ELR (cell line): ENCODE measurements around the gene IQGAP2.
"Not testable (repeated sequence)": the region's sequence is repeated elsewhere in the genome, so short reads cannot be mapped to it uniquely, and the experiment has no call there.

ENCODE experiments used
- DNase-seq: peaks from one replicate; pipeline ENCODE4 v3.0.0-alpha.2; 2015; ENCODE audit warnings: low read depth

IQGAP2 gene

DNA sequence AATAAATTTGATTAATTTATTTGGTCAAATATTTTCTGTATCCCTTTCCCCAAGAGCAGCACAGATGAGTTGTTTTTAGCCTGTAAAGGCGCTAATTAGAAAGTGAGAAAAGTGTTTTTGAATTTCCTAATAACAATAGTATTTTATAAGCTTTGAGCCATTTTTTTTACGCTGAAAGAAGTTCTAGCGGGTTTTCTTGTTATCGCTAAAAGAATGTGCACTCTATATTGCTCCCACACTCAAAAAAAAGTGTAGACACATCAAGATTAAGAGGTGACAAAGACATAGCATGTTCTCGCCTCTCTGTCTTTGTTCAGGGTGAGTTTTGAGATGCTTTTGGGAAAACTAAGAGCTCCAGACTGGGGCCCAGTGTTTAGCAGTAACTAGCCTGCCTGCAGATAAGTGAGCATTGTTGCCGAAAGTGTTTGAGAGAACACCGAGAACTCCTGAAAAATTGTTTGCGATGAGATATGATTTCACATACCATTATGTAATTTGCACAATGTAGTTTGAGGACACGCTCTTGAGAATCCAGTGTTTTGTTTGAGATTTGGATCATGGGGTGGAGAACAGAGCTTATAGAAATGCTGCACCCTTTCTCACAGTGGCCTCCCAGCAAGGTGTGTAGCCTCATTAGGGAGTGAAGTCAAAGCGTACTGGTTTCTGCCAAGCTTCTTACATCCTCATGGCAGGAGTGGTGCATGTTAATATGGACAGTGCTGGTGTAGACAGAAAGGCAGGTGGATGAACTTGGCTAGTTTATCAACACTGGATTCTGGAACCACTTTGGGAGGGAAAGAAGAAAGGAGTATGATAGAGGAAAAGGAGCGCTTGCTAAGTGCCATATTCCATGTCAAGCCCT is 314.4 kb downstream of the IQGAP2 start:
- no peak for DNase-seq

DNA sequence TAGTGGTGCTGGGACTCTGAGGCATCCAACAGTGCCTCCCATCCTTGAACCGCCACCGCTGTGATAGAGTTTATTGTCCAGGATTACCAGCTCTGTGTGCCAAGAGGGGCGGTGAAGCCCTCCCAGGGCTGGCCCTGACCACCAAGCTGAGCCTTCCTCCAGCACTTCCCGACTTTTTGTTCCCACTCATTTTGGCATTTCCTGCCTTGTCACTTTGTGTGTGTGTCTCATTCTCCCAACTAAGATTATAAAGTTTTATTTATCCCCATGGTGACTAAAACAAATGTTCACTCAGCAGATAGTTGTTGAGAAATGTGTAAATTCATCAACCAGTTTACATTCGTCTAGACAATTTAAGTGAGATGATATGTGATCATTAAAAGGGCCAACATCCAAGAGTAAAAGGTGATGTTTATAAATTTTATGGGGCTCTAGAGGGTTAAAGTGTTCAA is 315.3 kb downstream of the IQGAP2 start:
- DNase-seq = peak; percentile 55

DNA sequence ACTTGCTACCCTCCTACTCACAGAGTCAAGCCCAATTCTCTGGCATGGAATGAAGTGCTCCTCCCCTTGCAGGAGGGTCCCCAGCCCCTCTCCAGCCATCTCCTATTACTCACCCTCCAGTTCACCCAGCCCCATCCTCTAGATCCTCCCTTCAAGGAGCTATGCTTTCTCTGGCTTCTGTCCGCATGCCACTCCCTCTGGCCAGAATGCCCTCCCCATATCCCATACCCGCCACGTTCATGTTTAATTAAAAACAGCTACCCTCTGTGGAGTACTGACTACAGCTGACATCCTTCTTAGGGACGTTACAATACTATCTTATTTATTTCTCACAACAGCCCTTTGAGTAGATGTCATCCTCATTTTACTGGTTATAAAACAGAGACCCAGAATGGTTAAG is 315.8 kb downstream of the IQGAP2 start:
- no peak for DNase-seq

DNA sequence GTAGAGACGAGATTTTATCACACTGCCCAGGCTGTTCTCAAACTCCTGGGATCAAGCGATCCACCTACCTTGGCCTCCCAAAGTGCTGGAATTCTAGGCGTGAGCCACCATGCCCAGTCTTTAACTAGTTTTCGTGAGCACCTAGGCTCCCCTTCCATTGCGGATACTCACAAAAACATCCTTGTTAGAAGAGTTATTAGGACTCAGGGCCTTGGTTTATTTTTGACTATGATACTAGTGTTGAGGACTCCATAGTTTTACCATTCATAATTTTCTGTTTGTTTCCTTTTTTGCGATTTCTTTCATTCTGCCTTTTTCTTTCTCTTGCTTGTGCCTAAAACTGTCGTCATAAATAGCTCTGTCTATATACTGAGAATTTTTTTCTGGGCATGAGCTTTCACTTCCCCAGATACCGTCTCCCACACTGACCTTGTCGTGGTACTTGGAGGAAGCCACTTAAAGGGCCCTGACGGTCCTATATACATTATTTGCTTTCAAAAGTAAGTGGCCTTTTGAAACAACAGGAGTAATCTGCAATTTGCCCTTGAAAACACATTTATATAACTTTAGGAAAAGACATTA is 318.0 kb downstream of the IQGAP2 start:
- DNase-seq = no peak

DNA sequence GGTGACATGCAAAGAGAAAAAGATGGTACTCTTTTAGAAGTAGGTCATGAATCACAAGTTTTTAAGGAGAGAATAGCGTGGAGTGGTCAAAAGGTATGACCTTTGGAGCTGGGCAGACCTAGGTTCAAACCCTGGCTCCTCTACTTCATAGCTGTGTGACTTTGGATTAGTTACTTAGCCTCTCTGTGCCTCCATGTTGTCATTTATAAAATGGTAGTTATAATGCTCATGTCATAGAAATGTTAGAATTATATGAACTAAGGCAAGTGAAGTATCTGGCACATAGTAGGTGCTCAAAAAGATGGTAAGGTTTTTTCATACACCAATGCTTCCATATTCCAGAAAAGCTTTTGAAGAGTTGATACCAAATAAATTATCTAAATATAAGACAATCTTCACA is 320.2 kb downstream of the IQGAP2 start:
- no peak for DNase-seq

DNA sequence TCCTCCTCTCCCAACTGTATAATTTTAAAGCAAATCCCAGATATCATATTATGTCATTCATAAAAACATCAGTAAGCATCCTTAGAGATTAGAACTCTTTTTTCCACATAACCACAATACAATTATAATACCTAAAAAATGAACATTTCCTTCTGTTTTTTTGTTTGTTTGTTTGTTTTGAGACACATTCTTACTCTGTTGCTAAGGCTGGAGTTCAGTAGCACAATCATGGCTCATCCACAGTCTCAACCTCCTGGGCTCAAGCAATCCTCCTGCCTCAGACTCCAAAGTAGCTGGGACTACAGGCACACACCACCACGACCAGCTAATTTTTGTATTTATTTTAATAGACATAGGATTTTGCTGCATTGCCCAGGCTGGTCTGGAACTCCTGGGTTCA is 320.8 kb downstream of the IQGAP2 start:
- DNase-seq = no peak

DNA sequence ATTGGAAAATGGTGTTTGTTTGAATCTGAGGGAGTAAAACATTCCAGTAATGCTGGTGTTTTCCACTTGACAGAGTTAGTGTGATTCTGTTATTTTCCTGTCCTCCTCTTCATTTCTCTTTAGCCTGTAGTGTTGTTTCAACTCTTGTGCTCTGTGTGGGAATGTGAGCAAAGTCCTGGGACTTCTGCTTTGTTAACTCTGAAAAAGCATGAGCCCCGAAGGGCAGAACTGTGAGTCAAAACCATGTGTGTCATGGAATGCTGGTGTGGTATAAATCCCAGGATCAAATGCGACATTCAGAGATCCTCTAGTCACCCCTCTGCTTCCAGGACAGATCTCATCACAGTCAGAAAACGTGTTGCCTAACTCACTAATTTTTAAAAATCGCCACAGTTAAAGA is 321.8 kb downstream of the IQGAP2 start:
- DNase-seq = peak; percentile 85

DNA sequence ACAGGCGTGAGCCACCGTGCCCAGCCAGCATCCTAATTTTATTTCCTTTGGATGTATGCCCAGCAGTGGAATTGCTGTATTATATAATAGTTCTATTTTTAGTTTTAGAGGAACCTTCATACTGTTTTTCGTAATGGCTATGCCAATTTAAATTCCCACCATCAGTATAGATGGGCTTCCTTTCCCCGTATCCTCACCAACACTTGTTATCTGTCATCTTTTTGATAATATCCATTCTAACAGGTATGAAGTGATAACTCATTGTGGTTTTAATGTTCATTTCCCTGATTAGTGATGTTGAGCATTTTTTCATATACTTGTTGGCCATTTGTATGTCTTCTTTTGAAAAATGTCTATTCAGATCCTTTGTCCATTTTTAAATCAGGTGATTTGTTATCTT is 325.9 kb downstream of the IQGAP2 start:
- DNase-seq = no peak

DNA sequence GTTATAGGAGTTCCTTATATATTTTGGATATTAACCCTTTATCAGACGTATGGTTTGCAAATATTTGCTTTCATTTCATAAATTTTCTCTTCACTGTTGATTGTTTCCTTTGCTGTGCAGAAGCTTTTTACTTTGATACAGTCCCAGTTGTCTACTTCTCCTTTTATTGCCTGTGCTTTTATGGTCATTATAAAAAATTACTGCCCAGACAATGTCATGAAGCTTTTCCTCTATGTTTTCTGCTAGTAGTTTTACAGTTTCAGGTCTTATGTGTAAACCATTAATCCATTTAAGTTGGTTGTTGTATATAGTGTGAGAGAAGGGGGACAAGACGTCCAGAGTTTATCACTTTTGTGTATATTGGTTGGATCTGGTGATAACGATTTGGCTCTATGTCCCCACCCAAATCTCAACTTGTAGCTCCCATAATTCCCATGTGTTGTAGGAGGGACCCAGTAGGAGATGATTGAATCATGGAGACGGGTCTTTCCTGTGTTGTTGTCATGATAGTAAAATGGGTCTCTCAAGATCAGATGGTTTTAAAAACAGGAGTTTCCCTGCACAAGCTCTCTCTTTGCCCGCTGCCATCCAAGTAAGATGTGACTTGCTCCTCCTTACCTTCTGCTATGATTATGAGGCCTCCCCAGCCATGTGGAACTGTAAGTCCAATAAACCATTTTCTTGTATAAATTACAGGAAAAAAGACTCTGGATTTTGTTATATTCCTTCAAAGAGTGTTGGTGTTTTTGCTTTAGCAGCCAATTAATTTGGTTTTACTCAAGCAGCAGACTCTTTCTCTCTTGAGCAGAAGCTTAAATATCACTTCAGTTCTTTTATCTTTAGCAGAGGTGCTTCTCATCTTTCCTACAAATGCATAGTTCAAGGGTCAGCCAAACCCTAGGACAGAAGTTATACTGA is 326.5 kb downstream of the IQGAP2 start:
- no peak for DNase-seq

DNA sequence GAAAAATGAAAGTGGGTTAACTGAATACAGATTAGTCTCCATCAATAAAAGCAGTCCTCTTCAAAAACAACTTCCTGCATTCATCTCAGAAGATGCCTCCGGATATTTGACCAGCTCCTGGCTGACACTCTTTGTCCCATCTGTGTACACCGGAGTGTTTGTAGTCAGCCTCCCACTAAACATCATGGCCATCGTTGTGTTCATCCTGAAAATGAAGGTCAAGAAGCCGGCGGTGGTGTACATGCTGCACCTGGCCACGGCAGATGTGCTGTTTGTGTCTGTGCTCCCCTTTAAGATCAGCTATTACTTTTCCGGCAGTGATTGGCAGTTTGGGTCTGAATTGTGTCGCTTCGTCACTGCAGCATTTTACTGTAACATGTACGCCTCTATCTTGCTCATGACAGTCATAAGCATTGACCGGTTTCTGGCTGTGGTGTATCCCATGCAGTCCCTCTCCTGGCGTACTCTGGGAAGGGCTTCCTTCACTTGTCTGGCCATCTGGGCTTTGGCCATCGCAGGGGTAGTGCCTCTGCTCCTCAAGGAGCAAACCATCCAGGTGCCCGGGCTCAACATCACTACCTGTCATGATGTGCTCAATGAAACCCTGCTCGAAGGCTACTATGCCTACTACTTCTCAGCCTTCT is 329.4 kb downstream of the IQGAP2 start:
- DNase-seq = no peak

DNA sequence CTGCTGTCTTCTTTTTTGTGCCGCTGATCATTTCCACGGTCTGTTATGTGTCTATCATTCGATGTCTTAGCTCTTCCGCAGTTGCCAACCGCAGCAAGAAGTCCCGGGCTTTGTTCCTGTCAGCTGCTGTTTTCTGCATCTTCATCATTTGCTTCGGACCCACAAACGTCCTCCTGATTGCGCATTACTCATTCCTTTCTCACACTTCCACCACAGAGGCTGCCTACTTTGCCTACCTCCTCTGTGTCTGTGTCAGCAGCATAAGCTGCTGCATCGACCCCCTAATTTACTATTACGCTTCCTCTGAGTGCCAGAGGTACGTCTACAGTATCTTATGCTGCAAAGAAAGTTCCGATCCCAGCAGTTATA is 329.9 kb downstream of the IQGAP2 start:
- no peak for DNase-seq

DNA sequence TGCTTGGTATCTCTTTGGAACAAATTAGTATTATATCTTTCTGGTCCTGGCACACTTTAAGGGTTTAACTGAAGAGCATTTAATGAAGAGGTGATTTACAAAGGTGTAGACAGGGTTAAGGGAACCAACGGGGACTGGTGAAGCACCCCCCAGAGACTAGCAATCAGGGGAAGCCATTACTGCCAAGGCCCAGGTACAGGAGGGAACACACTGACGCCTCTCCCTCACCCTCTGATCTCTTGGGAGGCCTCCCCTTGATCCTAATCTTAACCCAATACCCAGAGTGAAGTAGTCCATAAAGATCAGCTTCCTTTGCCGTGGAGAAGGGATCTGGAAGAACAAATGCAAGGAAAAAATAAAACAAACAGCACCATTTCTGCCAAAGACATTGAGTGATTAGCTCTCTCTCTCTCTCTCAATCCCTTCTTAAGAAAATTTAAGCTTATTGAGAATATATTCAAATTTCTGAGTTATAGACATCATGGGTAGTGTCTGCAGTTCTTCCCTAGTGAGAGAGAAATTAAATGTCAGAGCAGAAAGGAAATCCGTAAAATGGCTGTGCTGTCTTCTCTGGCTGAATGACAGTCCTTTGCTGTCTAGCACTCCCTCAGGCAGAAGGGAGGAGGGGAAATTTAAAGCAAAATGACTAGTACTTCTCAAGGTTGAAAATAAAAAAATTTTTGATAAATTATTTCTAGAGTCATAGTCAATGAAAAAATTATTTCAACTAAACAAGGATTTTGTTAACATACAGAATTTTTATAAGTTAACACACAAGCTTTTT is 332.9 kb downstream of the IQGAP2 start:
- no peak for DNase-seq

DNA sequence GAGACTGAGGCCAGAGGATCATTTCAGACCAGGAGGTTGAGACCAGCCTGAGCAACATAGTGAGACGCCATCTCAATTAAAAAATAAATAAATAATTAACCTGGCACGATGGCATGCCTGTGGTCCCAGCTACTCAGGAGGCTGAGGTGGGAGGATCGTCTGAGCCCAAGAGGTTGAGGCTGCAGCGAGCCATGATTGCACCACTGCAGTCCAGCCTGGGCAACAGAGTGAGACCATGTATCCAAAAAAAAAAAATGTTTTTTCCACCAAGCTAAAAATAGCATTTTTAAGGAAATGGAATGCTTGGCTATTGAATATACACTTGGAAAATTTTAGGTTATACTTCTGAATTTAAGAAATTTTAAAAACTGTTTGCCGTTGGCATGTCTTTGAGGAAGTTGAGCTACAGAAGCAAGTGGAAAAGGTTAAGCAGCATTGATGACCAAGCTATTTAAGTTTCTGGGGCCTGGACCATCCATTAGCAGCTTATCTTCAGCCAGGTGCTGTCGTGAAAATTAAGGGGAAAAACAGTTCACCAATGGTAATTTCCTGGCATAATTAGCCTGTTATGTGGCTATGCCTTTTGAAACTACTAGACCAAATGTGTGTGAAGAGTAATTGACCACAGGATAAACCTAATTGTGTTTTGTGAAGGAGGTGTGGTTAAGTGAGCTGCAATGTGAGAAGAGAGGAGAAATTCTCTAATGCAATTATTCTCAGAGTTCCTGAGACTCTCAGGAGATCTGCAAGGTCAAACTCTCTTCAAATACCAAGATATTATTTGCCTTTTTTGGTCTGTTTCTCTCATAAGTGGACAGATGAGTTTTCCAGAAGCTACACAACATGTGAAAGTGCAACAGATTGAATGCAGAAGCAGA is 333.8 kb downstream of the IQGAP2 start:
- DNase-seq = no peak

DNA sequence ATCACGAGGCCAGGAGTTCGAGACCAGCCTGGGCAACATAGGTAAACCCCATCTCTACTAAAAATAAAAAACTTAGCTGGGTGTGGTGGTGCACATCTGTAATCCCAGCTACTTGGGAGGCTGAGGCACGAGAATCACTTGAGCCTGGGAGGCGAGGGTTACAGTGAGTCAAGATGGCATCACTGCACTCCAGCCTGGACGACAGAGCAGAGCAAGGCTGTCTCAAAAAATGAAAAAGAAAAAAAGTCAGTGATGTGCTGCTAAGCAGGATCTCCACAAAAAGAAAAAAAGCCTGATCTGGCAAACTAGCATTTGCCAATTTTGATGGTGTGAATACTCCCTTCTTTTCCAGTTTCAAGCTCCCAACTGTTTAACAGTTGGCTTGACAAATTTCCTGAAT is 334.8 kb downstream of the IQGAP2 start:
- DNase-seq = peak; percentile 53

DNA sequence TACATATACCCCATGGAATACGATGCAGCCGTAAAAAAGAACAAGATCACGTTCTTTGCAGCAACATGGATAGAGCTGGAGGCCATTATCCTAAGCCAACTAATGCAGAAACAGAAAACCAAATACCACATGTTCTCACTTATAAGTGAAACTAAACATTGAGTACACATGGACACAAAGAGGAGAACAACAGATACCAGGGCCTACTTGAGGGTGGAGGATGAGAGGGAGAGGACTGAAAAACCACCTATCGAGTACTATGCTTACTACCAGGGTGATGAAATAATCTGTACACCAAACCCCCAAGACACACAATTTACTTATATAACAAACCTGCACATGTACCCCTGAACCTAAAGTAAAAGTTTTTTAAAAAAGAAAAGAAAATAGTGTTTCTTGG is 338.4 kb downstream of the IQGAP2 start:
- DNase-seq = not testable (repeated sequence)

DNA sequence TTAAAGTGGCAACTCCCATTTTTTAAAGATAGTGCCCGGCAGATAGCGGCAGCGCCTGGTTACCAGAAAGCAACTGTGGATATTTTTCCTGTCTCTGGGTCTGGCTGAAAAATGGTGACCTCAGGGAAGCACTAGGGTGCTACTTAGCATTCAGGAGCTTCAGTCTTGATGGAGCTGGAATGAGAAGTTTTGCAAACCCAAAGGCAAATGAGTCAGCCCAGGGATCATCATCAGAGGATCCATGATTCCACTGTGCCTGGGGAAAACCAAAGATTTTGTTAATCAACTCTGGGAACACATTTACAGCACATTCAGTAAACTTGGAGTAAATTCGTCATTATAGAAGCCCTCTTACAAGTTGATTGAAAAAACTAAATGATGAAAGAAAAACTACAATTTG is 339.5 kb downstream of the IQGAP2 start:
- DNase-seq = peak; percentile 67

DNA sequence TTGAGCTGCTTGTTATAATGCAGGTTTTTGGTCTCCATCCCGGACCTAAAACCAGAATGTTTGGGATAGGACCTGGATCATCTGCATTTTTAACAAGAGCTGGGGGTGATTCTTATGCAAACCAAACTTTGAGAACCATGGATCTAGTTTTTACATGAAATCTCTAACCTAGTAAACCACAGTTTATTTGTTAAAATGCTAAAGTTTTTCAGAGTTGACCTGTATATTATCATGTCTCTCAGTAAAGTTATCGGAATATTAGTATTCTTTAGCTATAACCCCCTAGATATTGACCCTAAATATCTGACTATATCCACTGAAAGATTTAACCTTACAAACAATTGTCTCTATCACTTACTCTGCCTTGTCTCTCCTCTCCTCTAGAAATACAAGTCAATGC is 341.5 kb downstream of the IQGAP2 start:
- DNase-seq = no peak

DNA sequence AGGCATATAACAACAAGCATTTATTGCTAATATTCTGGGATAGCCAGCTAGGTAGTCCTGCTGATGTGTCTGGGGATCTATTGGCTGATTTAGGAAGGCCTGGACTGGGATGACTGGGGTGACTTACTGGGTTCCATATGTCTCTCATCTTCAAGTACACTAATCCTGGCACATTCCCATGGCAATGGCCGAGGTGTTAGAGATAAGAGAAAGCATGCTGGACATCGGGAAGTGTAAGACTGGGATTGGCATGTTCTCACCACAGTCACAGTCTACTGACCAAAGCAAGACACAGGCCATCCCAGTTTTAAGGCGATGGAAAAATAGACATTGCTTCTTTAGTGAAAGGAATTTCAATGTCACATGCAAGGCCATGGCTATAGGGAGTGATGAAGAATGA is 342.6 kb downstream of the IQGAP2 start:
- no peak for DNase-seq

DNA sequence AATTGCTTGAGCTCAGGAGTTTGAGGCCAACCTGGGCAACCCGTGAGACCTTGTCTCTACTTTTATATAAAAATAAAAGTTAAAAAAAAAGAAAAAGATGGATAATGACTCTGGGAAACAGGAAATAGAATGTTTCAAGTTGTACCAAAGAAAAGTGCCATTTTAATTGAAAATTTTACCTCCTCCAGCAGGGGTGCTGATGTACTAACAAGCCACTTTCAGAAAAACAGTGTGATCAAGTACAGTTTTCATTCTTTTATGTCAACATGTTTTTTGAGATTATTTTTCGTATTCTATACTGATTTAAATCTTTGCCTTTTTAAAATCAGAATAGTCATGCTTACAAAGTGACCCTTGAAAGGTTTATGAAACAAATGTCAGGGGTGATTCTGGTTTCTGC is 343.6 kb downstream of the IQGAP2 start:
- peak; percentile 16 for DNase-seq

DNA sequence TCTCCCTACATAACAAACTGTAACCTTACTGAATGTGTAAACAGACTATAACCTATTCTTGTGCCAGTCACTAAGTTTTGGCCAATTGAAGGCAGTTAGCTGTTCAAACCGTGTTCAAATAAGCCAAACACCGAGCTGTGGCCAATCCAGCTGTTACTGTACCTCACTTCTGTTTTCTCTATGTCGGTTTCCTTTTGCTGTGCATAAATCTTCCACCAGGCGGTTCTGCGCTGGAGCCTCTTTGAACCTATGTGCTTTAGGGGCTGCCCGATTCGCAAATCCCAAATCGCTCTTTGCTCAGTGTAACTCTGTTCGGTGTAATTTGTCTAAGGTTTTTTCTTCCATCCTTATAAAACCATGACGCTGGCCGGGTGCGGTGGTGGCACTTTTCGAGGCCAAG is 344.6 kb downstream of the IQGAP2 start:
- DNase-seq = no peak
